Stimulated activated CD8-positive, alpha-beta memory T cell treated with anti-CD3 and anti-CD28 coated beads, Interleukin-4, amount 100 ng/mL, for 24 hours (primary cell): ENCODE results near the gene PLA2G2C.
A peak's percentile ranks its signal among the peaks of the same experiment; 100 is the strongest.
"Not testable (repeated sequence)": the region's sequence is repeated elsewhere in the genome, so short reads cannot be mapped to it uniquely, and the experiment has no call there.

ENCODE experiments used
- DNase-seq: peaks from one replicate; pipeline ENCODE4 v3.0.0-alpha.2; 2020; ENCODE audit warnings: low read depth

The PLA2G2C gene

GRCh38 chr1:20185834-20186782 is at the start of gene PLA2G2C, which contains the start of gene UBXN10:
Gene PLA2G2C (minus strand): TSS chr1:20186518. CDS start chr1:20177363, 9,155 bp downstream.
Gene UBXN10 (plus strand): TSS chr1:20186096. CDS start chr1:20190562, 4,466 bp downstream.
- DNase-seq = peak; percentile 49

GRCh38 chr1:20234788-20235535 is 48.6 kb upstream of the PLA2G2C start:
- no peak for DNase-seq

GRCh38 chr1:20233866-20234265 is 47.5 kb upstream of the PLA2G2C start:
- no peak for DNase-seq

GRCh38 chr1:20233394-20233793 is 47.1 kb upstream of the PLA2G2C start:
- DNase-seq = no peak

GRCh38 chr1:20232564-20232963 is 46.2 kb upstream of the PLA2G2C start:
- not testable (repeated sequence) for DNase-seq

- DNase-seq = no peak
Measured at GRCh38 chr1:20229171-20229570, 42.9 kb upstream of the PLA2G2C start.

- DNase-seq = no peak
Measured at GRCh38 chr1:20228314-20228825, 42.1 kb upstream of the PLA2G2C start.

- no peak for DNase-seq
Measured at GRCh38 chr1:20227704-20228103, 41.4 kb upstream of the PLA2G2C start.

- no peak for DNase-seq
Measured at GRCh38 chr1:20224546-20224945, 38.2 kb upstream of the PLA2G2C start.

- DNase-seq = no peak
Measured at GRCh38 chr1:20223551-20224419, 37.5 kb upstream of the PLA2G2C start.

- no peak for DNase-seq
Measured at GRCh38 chr1:20223106-20223505, 36.8 kb upstream of the PLA2G2C start.

GRCh38 chr1:20220036-20220435 is 33.7 kb upstream of the PLA2G2C start:
- no peak for DNase-seq

GRCh38 chr1:20219053-20219452 is 32.7 kb upstream of the PLA2G2C start:
- DNase-seq = not testable (repeated sequence)

GRCh38 chr1:20216574-20216973 is 30.3 kb upstream of the PLA2G2C start:
- DNase-seq = no peak

GRCh38 chr1:20215716-20216115 is 29.4 kb upstream of the PLA2G2C start:
- no peak for DNase-seq

GRCh38 chr1:20212685-20213331 is 26.5 kb upstream of the PLA2G2C start:
- peak; percentile 23 for DNase-seq

GRCh38 chr1:20212085-20212684 is 25.9 kb upstream of the PLA2G2C start:
- no peak for DNase-seq

GRCh38 chr1:20211511-20211931 is 25.2 kb upstream of the PLA2G2C start:
- no peak for DNase-seq

GRCh38 chr1:20210736-20211460 is 24.6 kb upstream of the PLA2G2C start:
- DNase-seq = no peak

- DNase-seq = no peak
Measured at GRCh38 chr1:20209471-20209870, 23.2 kb upstream of the PLA2G2C start.
